Spleen (tissue), 11 donors: ENCODE data around the gene PALLD. TPM values are rescaled to one million over a fixed set of nuclear protein-coding genes. Genes with fewer than 3 reads are reported as not detected.
A peak's percentile ranks its signal among the peaks of the same experiment; 100 is the strongest.
"Not testable (repeated sequence)": the region's sequence is repeated elsewhere in the genome, so short reads cannot be mapped to it uniquely, and the experiment has no call there.

ENCODE experiments used
- DNase-seq: peaks from one replicate; pipeline ENCODE4 v3.0.0-alpha.2; 2020
- H3K27ac ChIP-seq, 8 donors: fragments of 200-600 bp; sonication (generic) in 7 of 8; 1 replicate in 4 of 8; 2 replicates in 4 of 8; pipeline versions ENCODE4 v1.5.0 to v1.8.0; 2016 to 2021; ENCODE audit warnings: inconsistent platforms in 4 of 8, mild to moderate bottlenecking in 4 of 8, moderate library complexity in 1 of 8
- H3K27me3 ChIP-seq, 7 donors: fragments of 200-600 bp; sonication (generic) in 6 of 7; replicated peaks in 1 of 7; 1 replicate in 4 of 7; 2 replicates in 3 of 7; pipeline versions ENCODE4 v1.5.0 to v1.8.0; 2016 to 2021; ENCODE audit warnings: inconsistent platforms in 3 of 7, mild to moderate bottlenecking in 1 of 7
- H3K36me3 ChIP-seq, 6 donors: fragments of 200-600 bp; sonication (generic) in 5 of 6; 1 replicate in 4 of 6; 2 replicates in 2 of 6; pipeline versions ENCODE4 v1.5.0 to v1.8.0; 2016 to 2021; ENCODE audit warnings: inconsistent platforms in 2 of 6
- H3K4me1 ChIP-seq, 6 donors: fragments of 200-600 bp; sonication (generic) in 5 of 6; 1 replicate in 3 of 6; 2 replicates in 3 of 6; pipeline versions ENCODE4 v1.5.0 to v1.8.0; 2016 to 2021; ENCODE audit warnings: inconsistent platforms in 3 of 6
- H3K4me3 ChIP-seq, 8 donors: fragments of 200-600 bp; sonication (generic) in 7 of 8; 1 replicate in 4 of 8; 2 replicates in 4 of 8; pipeline versions ENCODE4 v1.5.0 to v1.8.0; 2016 to 2021; ENCODE audit warnings: inconsistent platforms in 4 of 8, mild to moderate bottlenecking in 4 of 8, moderate library complexity in 2 of 8
- H3K9me3 ChIP-seq, 8 donors: fragments of 200-600 bp; sonication (generic) in 7 of 8; 1 replicate in 4 of 8; 2 replicates in 4 of 8; pipeline versions ENCODE4 v1.5.0 to v1.8.0; 2016 to 2021; ENCODE audit warnings: inconsistent platforms in 4 of 8
- POLR2A ChIP-seq, 3 donors: fragments of 450-650 bp; IDR thresholded peaks; one replicate each; pipeline ENCODE4 v1.5.1; 2017; ENCODE audit warnings: antibody characterized with exemption in 3 of 3, mild to moderate bottlenecking in 1 of 3
- POLR2AphosphoS5 ChIP-seq, 3 donors: sonication (generic); formaldehyde crosslinking; IDR thresholded peaks; one replicate each; pipeline ENCODE4 v1.5.1; 2017; ENCODE audit warnings: antibody characterized with exemption in 3 of 3
- WGBS, 5 donors: extraction: QIAGEN DNeasy Blood & Tissue Kit in 3 of 5; methylation state at CpG; one replicate each; pipeline versions ENCODE4 v1.1.5 to v1.1.7; 2013 to 2018; 5-methylcytosine and 5-hydroxymethylcytosine counted together
- intact Hi-C: fragments of 100-400 bp; cut with DNase I; formaldehyde crosslinking; loops from one replicate; pipeline ENCODE4 v1.15.0; 2023; ENCODE audit warnings: low total_unique reads
- polyA plus RNA-seq, 3 donors: library from polyadenylated mRNA; stranded (reverse); fragments of 200-250 nt; gene quantifications; one replicate each; pipeline ENCODE4 v1.2.1, GENCODE V29; 2013
- total RNA-seq, 7 donors: library from RNA; depleted of rRNA in 3 of 7; stranded (reverse); fragments of >200 nt in 3 of 7; fragmentation: NEBNext Ultra II Directional in 4 of 7; extraction: Animal tissue kit (Norgen Biotek cat#: 25700) in 4 of 7; gene quantifications; one replicate each; pipeline versions ENCODE4 v1.1.0 to v1.2.1, GENCODE V29; 2016 to 2021
- TF ChIP-seq, protein P1 (sequence below), 11 experiments: fragments of 200-600 bp in 7 of 11; fragments of 450-650 bp in 4 of 11; sonication (generic) in 4 of 11; IDR thresholded peaks in 8 of 11; conservative IDR thresholded peaks in 3 of 11; 1 replicate in 7 of 11; 2 replicates in 4 of 11; pipeline versions ENCODE4 v1.4.0 to v1.8.0; 2016 to 2021; ENCODE audit warnings: antibody characterized with exemption in 11 of 11, inconsistent platforms in 4 of 11, mild to moderate bottlenecking in 1 of 11
- donor health status: healthy with polysubstance abuse.
- donor health status: DM: no; HTN: no; CAD: no; lungs with moderate emphysema.
- donor health status: DM: no; HTN: no; CAD: no.
- donor health status: Bipolar disorder and iron deficiency.
- donor health status: healthy.
- donor health status: DM: no; HTN: no; CAD: no.
- donor health status: DM: yes; HTN: yes; CAD: no.

Gene PALLD
- total and polyA plus RNA-seq, 10 donors, result 24.3 to 228 (median 142) TPM

DNA sequence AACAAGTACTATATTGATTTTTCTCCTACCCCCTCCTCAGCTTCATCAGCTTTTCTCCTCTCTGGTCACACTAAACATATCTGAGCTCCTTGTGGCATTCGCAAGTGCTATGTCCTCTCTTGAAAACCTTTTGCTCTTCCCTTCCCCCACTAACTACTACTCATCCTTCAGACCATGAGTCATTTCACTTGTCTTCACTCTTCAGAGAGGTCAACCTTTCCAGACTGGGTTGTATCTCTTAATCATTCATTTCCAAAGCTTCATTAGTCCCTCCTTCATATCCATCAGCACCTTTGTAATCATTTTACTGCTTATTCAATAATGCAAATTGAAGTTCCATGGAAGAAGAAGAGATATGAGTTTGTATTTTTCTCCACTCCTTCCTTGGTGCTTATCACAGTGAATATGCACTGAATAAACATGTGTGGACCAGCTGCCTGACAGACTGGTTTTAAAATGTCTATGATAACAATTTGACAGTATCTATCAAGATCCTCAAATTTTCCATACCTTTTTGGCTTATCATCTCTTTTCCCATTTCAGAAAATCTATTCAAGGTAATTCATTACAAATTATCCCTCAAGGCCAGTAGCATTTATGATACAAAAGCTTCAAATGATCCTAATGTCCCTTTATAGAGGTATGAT lies 45.0 kb upstream of the PALLD start:
- Histone ChIP-seq H3K27ac (peak overlapping the region in 3 of 8 donors; percentile 2 to 28 (median 11)), H3K4me3 (no peak overlapping the region), H3K9me3 (no peaks in the 10 kb centered on the region), H3K4me1 (peaks cover 0 to 6% (median 0%) of the 10 kb centered on the region in 6 donors), H3K27me3 (no peaks in the 10 kb centered on the region), H3K36me3 (peaks cover 0 to 85% (median 29%) of the 10 kb centered on the region in 6 donors)
- intact Hi-C loops, result no loop called here
- 60 to 83% (median 77%) methylated on average over 1 of the region's 1 CpG for WGBS, 5 donors
- TF ChIP-seq POLR2A (IDR thresholded peaks at IDR 0.05) (no peak), POLR2AphosphoS5 (IDR thresholded peaks at IDR 0.05) (no peak)
- TF ChIP-seq, protein P1, sequence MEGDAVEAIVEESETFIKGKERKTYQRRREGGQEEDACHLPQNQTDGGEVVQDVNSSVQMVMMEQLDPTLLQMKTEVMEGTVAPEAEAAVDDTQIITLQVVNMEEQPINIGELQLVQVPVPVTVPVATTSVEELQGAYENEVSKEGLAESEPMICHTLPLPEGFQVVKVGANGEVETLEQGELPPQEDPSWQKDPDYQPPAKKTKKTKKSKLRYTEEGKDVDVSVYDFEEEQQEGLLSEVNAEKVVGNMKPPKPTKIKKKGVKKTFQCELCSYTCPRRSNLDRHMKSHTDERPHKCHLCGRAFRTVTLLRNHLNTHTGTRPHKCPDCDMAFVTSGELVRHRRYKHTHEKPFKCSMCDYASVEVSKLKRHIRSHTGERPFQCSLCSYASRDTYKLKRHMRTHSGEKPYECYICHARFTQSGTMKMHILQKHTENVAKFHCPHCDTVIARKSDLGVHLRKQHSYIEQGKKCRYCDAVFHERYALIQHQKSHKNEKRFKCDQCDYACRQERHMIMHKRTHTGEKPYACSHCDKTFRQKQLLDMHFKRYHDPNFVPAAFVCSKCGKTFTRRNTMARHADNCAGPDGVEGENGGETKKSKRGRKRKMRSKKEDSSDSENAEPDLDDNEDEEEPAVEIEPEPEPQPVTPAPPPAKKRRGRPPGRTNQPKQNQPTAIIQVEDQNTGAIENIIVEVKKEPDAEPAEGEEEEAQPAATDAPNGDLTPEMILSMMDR (IDR thresholded peaks at IDR 0.05 in 8 of 11, conservative IDR thresholded peaks at IDR 0.05 in 3 of 11), result no peak
- no peak for DNase-seq

DNA sequence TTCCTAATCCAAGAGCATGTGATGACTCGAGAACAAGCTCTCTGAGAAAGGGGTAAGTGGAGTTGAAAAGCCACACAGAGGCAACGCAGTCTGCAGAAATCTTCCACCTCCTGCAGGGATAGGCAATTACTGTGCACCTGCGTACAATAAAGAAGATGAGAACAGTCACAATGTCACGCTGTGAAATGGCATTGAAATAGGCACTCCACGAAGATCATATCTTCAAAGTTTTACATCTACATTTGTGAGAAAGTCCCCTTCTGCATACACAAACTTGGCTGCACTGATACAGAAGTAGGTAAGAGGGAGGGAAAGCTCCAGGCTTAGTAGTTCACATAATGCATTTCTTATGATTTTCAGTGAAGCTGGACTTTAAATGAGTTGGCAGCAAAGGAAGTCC lies 43.7 kb upstream of the PALLD start:
- intact Hi-C loops, result no loop called here
- H3K27ac ChIP-seq, result no peak overlapping the region

GRCh38 chr4:168458256-168458655 lies 38.6 kb upstream of the PALLD start:
- peaks cover 0 to 93% (median 22%) of the 10 kb centered on the region in 6 donors for H3K36me3 ChIP-seq
- intact Hi-C loops, DNase-seq, H3K4me1 ChIP-seq, H3K27me3 ChIP-seq, H3K4me3 ChIP-seq, H3K27ac ChIP-seq, H3K9me3 ChIP-seq: not testable (repeated sequence)
- WGBS, 5 donors, result 86 to 100% (median 94%) methylated on average over 2 of the region's 2 CpGs

More for the DNA sequence above, 43.7 kb upstream of the PALLD start:
- WGBS, 5 donors, result 88 to 92% (median 91%) methylated on average over 5 of the region's 5 CpGs
- Histone ChIP-seq H3K36me3 (peaks cover 0 to 93% (median 27%) of the 10 kb centered on the region in 6 donors), H3K4me3 (no peak overlapping the region), H3K27me3 (no peaks in the 10 kb centered on the region), H3K9me3 (peaks cover 0 to under 1% (median 0%) of the 10 kb centered on the region in 8 donors), H3K4me1 (peaks cover 0 to 6% (median 0%) of the 10 kb centered on the region in 6 donors)
- TF ChIP-seq POLR2A (IDR thresholded peaks at IDR 0.05), result no peak
- no peak for DNase-seq

GRCh38 chr4:168461821-168462220 lies 35.0 kb upstream of the PALLD start:
- Histone ChIP-seq H3K27me3 (no peaks in the 10 kb centered on the region), H3K4me1 (no peaks in the 10 kb centered on the region), H3K9me3 (peaks cover 0 to 5% (median 1%) of the 10 kb centered on the region in 8 donors), H3K27ac (no peak overlapping the region), H3K36me3 (peaks cover 0 to 75% (median 14%) of the 10 kb centered on the region in 6 donors), H3K4me3 (no peak overlapping the region)
- TF ChIP-seq POLR2A (IDR thresholded peaks at IDR 0.05) (no peak), POLR2AphosphoS5 (IDR thresholded peaks at IDR 0.05) (no peak)
- TF ChIP-seq, protein P1 (IDR thresholded peaks at IDR 0.05 in 8 of 11, conservative IDR thresholded peaks at IDR 0.05 in 3 of 11), result no peak
- no peak for DNase-seq
- 87 to 94% (median 89%) methylated on average over 4 of the region's 4 CpGs for WGBS, 5 donors
- intact Hi-C loops, result no loop called here

DNA sequence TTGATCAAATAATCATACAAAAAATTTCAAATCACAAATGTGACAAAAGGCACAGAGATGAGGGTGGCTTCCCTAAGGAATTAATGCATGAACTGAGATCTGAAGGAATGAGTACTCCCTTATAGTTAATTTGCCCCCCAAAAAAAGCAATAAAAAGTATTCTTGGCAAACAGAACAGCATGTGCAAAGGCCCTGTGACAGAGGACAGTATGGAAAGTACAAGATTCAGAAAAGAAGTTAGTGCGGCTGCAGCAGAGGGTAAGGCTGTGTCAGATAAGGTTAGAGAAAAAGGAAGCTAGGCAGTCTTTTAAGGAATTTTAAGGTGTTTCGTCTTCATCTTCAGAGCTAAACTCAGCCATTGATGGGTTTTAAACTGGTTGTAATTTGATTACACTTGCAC lies 23.9 kb upstream of the PALLD start:
- H3K4me3 ChIP-seq, result no peak overlapping the region
- H3K27ac ChIP-seq, result no peak overlapping the region
- H3K4me1 ChIP-seq, result peaks cover 3 to 40% (median 16%) of the 10 kb centered on the region in 6 donors
- TF ChIP-seq POLR2AphosphoS5 (IDR thresholded peaks at IDR 0.05) (no peak), POLR2A (IDR thresholded peaks at IDR 0.05) (no peak)
- TF ChIP-seq, protein P1 (IDR thresholded peaks at IDR 0.05 in 8 of 11, conservative IDR thresholded peaks at IDR 0.05 in 3 of 11), result no peak
- H3K36me3 ChIP-seq, result peaks cover 0 to 60% (median 37%) of the 10 kb centered on the region in 6 donors
- no peak for DNase-seq
- H3K9me3 ChIP-seq, result peaks cover 0 to 7% (median 1%) of the 10 kb centered on the region in 8 donors
- 95 to 97% (median 96%) methylated on average over 2 of the region's 2 CpGs for WGBS, 5 donors
- intact Hi-C loops, result no loop called here
- H3K27me3 ChIP-seq, result no peaks in the 10 kb centered on the region
